ENCODE measurements around the gene NADSYN1. TPM values are rescaled to one million over a fixed set of nuclear protein-coding genes. Genes with fewer than 3 reads are reported as not detected.

Gene NADSYN1
- total RNA-seq, 4 donors from 2014 or later: 183 to 349 (median 294) TPM

- DNase-seq: peak in 1 of 3 donors; percentile 7
- no peaks in the 10 kb centered on the region for H3K9me3 ChIP-seq
- no peak within 1 kb of the TSS for H3K4me3 ChIP-seq
- no peaks in the 10 kb centered on the region for H3K4me1 ChIP-seq
- no peaks in the 10 kb centered on the region for H3K36me3 ChIP-seq
- TF ChIP-seq POLR2A (IDR thresholded peaks at IDR 0.05) (no peak), CTCF (IDR thresholded peaks at IDR 0.05) (no peak)
- H3K27me3 ChIP-seq: no peaks in the 10 kb centered on the region
- no peak within 1 kb of the TSS for H3K27ac ChIP-seq
Observed at GRCh38 chr11:71548120-71548519, 95.1 kb downstream of the NADSYN1 start, which contains the start of gene KRTAP5-9. Gene KRTAP5-9 (plus strand): TSS chr11:71548420. CDS start chr11:71548658, 238 bp downstream.

- Histone ChIP-seq H3K4me1 (no peaks in the 10 kb centered on the region), H3K27ac (no peak overlapping the region), H3K36me3 (no peaks in the 10 kb centered on the region), H3K4me3 (no peak overlapping the region), H3K9me3 (no peaks in the 10 kb centered on the region), H3K27me3 (no peaks in the 10 kb centered on the region)
- TF ChIP-seq POLR2A (IDR thresholded peaks at IDR 0.05) (no peak), CTCF (IDR thresholded peaks at IDR 0.05) (no peak)
- peak in 1 of 3 donors; percentile 18 for DNase-seq
Observed at GRCh38 chr11:71548716-71549151, 95.7 kb downstream of the NADSYN1 start.

Small RNAs within 50 kb of the gene (small RNA-seq; reads per million reads assigned to genes)
- gene MIR6754: 0 reads per million in 2 donors

Other genes starting within 250 kb of the NADSYN1 start
- 100 to 1,000 TPM in 1 of 4 donors, 10 to 100 TPM in 3; 26.1 to 109 (median 56.6) TPM for gene SHANK2, start 200.6 kb upstream of the NADSYN1 start, total RNA-seq
- gene DHCR7, start 4.8 kb upstream of the NADSYN1 start, total RNA-seq: 100 to 1,000 TPM in 1 of 4 donors, 10 to 100 TPM in 2, 1 to 10 TPM in 1; 5.0 to 101 (median 36.8) TPM
- gene KRTAP5-7, start 74.1 kb downstream of the NADSYN1 start, total RNA-seq: 1 to 10 TPM in 1 of 4 donors, not detected in 3; 2.7 TPM
- gene KRTAP5-8, start 84.8 kb downstream of the NADSYN1 start, total RNA-seq: 1 to 10 TPM in 2 of 4 donors, not detected in 2; 5.8 to 6.0 TPM
- 1 to 10 TPM in 2 of 4 donors, not detected in 2; 1.3 to 2.0 TPM for gene KRTAP5-9, start 95.2 kb downstream of the NADSYN1 start, total RNA-seq
- gene KRTAP5-10, start 112.4 kb downstream of the NADSYN1 start, total RNA-seq: not detected
- gene KRTAP5-11, start 129.7 kb downstream of the NADSYN1 start, total RNA-seq: not detected